Measurements from ENCODE around the gene ZNF138.

ZNF138 gene

GRCh38 chr7:64839910-64840309, 45.7 kb downstream of the ZNF138 start:
- Histone ChIP-seq H3K4ac (ENCODE audit: low read length) (no peak overlapping the region), H3K14ac (ENCODE audit: low read length) (no peak overlapping the region), H4K91ac (ENCODE audit: low read depth, low read length, poor library complexity) (no peak overlapping the region), H3K18ac (ENCODE audit: low read length) (no peak overlapping the region), H3K4me1 (ENCODE audit: control insufficient read depth in 2 of 2, insufficient read depth in 1 of 2, low read depth in 1 of 2, low read length in 2 of 2) (no peaks in the 10 kb centered on the region), H2AFZ (ENCODE audit: low read length) (no peak overlapping the region), H2AK5ac (ENCODE audit: low read depth, low read length) (no peak overlapping the region), H3K9me3 (replicated peaks in 1 of 2; ENCODE audit: control insufficient read depth in 2 of 2, insufficient read depth in 1 of 2, low read depth in 1 of 2, low read length in 2 of 2) (no peaks in the 10 kb centered on the region), H3K9ac (ENCODE audit: low read depth, low read length, poor library complexity) (no peak overlapping the region), H3K27ac (replicated peaks; ENCODE audit: low read length) (no peak overlapping the region), H3K27me3 (ENCODE audit: control insufficient read depth in 3 of 3, insufficient read depth in 3 of 3, low read depth in 1 of 3, low read length in 3 of 3) (no peaks in the 10 kb centered on the region), H2BK15ac (ENCODE audit: low read length) (no peak overlapping the region), H3K36me3 (replicated peaks in 1 of 2; ENCODE audit: control insufficient read depth in 2 of 2, insufficient read depth in 2 of 2, low read length in 2 of 2) (no peaks in the 10 kb centered on the region), H3K79me1 (ENCODE audit: low read depth, low read length) (no peaks in the 10 kb centered on the region), H3K23ac (ENCODE audit: low read depth, low read length, poor library complexity) (no peak overlapping the region), H3K4me3 (ENCODE audit: low read length in 2 of 2) (no peak overlapping the region), H3K4me2 (ENCODE audit: insufficient read depth, low read length, poor library complexity, severe bottlenecking) (no peak overlapping the region), H2BK5ac (ENCODE audit: low read length) (no peak overlapping the region), H2BK120ac (ENCODE audit: low read depth, low read length) (no peak overlapping the region), H2BK12ac (ENCODE audit: low read length) (no peak overlapping the region), H4K8ac (ENCODE audit: low read depth, low read length) (no peak overlapping the region)
- WGBS, 2 donors (ENCODE audit: extremely low coverage in 2 of 2, insufficient read length in 2 of 2, insufficient replicate concordance in 1 of 2), result no CpG with 5 or more reads among the region's 16 CpGs
- no peak for DNase-seq (ENCODE audit: low spot score)

GRCh38 chr7:64849250-64849923, 55.2 kb downstream of the ZNF138 start:
- Histone ChIP-seq H4K8ac (ENCODE audit: low read depth, low read length) (no peak overlapping the region), H2BK15ac (ENCODE audit: low read length) (no peak overlapping the region), H3K9ac (ENCODE audit: low read depth, low read length, poor library complexity) (no peak overlapping the region), H3K4ac (ENCODE audit: low read length) (no peak overlapping the region), H2AFZ (ENCODE audit: low read length) (no peak overlapping the region), H3K14ac (ENCODE audit: low read length) (no peak overlapping the region), H2BK12ac (ENCODE audit: low read length) (no peak overlapping the region), H3K23ac (ENCODE audit: low read depth, low read length, poor library complexity) (no peak overlapping the region), H3K79me1 (ENCODE audit: low read depth, low read length) (no peaks in the 10 kb centered on the region), H3K4me3 (ENCODE audit: low read length in 2 of 2) (peak overlapping the region in 1 of 2 donors; percentile 56), H3K4me2 (ENCODE audit: insufficient read depth, low read length, poor library complexity, severe bottlenecking) (no peak overlapping the region), H2BK5ac (ENCODE audit: low read length) (no peak overlapping the region), H4K91ac (ENCODE audit: low read depth, low read length, poor library complexity) (no peak overlapping the region), H2BK120ac (ENCODE audit: low read depth, low read length) (no peak overlapping the region), H3K18ac (ENCODE audit: low read length) (no peak overlapping the region), H2AK5ac (ENCODE audit: low read depth, low read length) (no peak overlapping the region), H3K27me3 (ENCODE audit: control insufficient read depth in 3 of 3, insufficient read depth in 3 of 3, low read depth in 1 of 3, low read length in 3 of 3) (no peaks in the 10 kb centered on the region), H3K36me3 (replicated peaks in 1 of 2; ENCODE audit: control insufficient read depth in 2 of 2, insufficient read depth in 2 of 2, low read length in 2 of 2) (no peaks in the 10 kb centered on the region), H3K4me1 (ENCODE audit: control insufficient read depth in 2 of 2, insufficient read depth in 1 of 2, low read depth in 1 of 2, low read length in 2 of 2) (no peaks in the 10 kb centered on the region), H3K9me3 (replicated peaks in 1 of 2; ENCODE audit: control insufficient read depth in 2 of 2, insufficient read depth in 1 of 2, low read depth in 1 of 2, low read length in 2 of 2) (no peaks in the 10 kb centered on the region), H3K27ac (replicated peaks; ENCODE audit: low read length) (no peak overlapping the region)
- no peak for DNase-seq (ENCODE audit: low spot score)
- WGBS, 2 donors (ENCODE audit: extremely low coverage in 2 of 2, insufficient read length in 2 of 2, insufficient replicate concordance in 1 of 2), result no CpG with 5 or more reads among the region's 5 CpGs

- no peak overlapping the region for H3K4ac ChIP-seq (ENCODE audit: low read length)
- H3K18ac ChIP-seq (ENCODE audit: low read length), result no peak overlapping the region
- no peak overlapping the region for H3K9ac ChIP-seq (ENCODE audit: low read depth, low read length, poor library complexity)
- H3K14ac ChIP-seq (ENCODE audit: low read length), result no peak overlapping the region
- H3K79me1 ChIP-seq (ENCODE audit: low read depth, low read length), result no peaks in the 10 kb centered on the region
- no peak overlapping the region for H2BK12ac ChIP-seq (ENCODE audit: low read length)
- no CpG with 5 or more reads among the region's 7 CpGs for WGBS, 2 donors (ENCODE audit: extremely low coverage in 2 of 2, insufficient read length in 2 of 2, insufficient replicate concordance in 1 of 2)
- no peak overlapping the region for H3K4me2 ChIP-seq (ENCODE audit: insufficient read depth, low read length, poor library complexity, severe bottlenecking)
- no peak overlapping the region for H2BK15ac ChIP-seq (ENCODE audit: low read length)
- no peak overlapping the region for H2BK120ac ChIP-seq (ENCODE audit: low read depth, low read length)
- H3K4me1 ChIP-seq (ENCODE audit: control insufficient read depth in 2 of 2, insufficient read depth in 1 of 2, low read depth in 1 of 2, low read length in 2 of 2), result no peaks in the 10 kb centered on the region
- no peak overlapping the region for H3K27ac ChIP-seq (replicated peaks; ENCODE audit: low read length)
- no peak overlapping the region for H4K8ac ChIP-seq (ENCODE audit: low read depth, low read length)
- H3K27me3 ChIP-seq (ENCODE audit: control insufficient read depth in 3 of 3, insufficient read depth in 3 of 3, low read depth in 1 of 3, low read length in 3 of 3), result no peaks in the 10 kb centered on the region
- DNase-seq (ENCODE audit: low spot score), result no peak
- H3K4me3 ChIP-seq (ENCODE audit: low read length in 2 of 2), result no peak overlapping the region
- no peak overlapping the region for H2AFZ ChIP-seq (ENCODE audit: low read length)
- H2AK5ac ChIP-seq (ENCODE audit: low read depth, low read length), result no peak overlapping the region
- no peak overlapping the region for H2BK5ac ChIP-seq (ENCODE audit: low read length)
- H3K9me3 ChIP-seq (replicated peaks in 1 of 2; ENCODE audit: control insufficient read depth in 2 of 2, insufficient read depth in 1 of 2, low read depth in 1 of 2, low read length in 2 of 2), result no peaks in the 10 kb centered on the region
- no peak overlapping the region for H4K91ac ChIP-seq (ENCODE audit: low read depth, low read length, poor library complexity)
- no peak overlapping the region for H3K23ac ChIP-seq (ENCODE audit: low read depth, low read length, poor library complexity)
- H3K36me3 ChIP-seq (replicated peaks in 1 of 2; ENCODE audit: control insufficient read depth in 2 of 2, insufficient read depth in 2 of 2, low read length in 2 of 2), result no peaks in the 10 kb centered on the region
Observed at GRCh38 chr7:64849924-64850499, 55.8 kb downstream of the ZNF138 start.

- Histone ChIP-seq H3K79me1 (ENCODE audit: low read depth, low read length) (no peaks in the 10 kb centered on the region), H3K9me3 (replicated peaks in 1 of 2; ENCODE audit: control insufficient read depth in 2 of 2, insufficient read depth in 1 of 2, low read depth in 1 of 2, low read length in 2 of 2) (no peaks in the 10 kb centered on the region), H3K27ac (replicated peaks; ENCODE audit: low read length) (no peak overlapping the region), H2BK12ac (ENCODE audit: low read length) (no peak overlapping the region), H3K4ac (ENCODE audit: low read length) (no peak overlapping the region), H2AFZ (ENCODE audit: low read length) (no peak overlapping the region), H2AK5ac (ENCODE audit: low read depth, low read length) (no peak overlapping the region), H3K23ac (ENCODE audit: low read depth, low read length, poor library complexity) (no peak overlapping the region), H3K4me1 (ENCODE audit: control insufficient read depth in 2 of 2, insufficient read depth in 1 of 2, low read depth in 1 of 2, low read length in 2 of 2) (no peaks in the 10 kb centered on the region), H2BK5ac (ENCODE audit: low read length) (no peak overlapping the region), H3K18ac (ENCODE audit: low read length) (no peak overlapping the region), H3K36me3 (replicated peaks in 1 of 2; ENCODE audit: control insufficient read depth in 2 of 2, insufficient read depth in 2 of 2, low read length in 2 of 2) (no peaks in the 10 kb centered on the region), H2BK15ac (ENCODE audit: low read length) (no peak overlapping the region), H3K27me3 (ENCODE audit: control insufficient read depth in 3 of 3, insufficient read depth in 3 of 3, low read depth in 1 of 3, low read length in 3 of 3) (no peaks in the 10 kb centered on the region), H3K9ac (ENCODE audit: low read depth, low read length, poor library complexity) (no peak overlapping the region), H3K4me2 (ENCODE audit: insufficient read depth, low read length, poor library complexity, severe bottlenecking) (no peak overlapping the region), H4K8ac (ENCODE audit: low read depth, low read length) (no peak overlapping the region), H3K14ac (ENCODE audit: low read length) (no peak overlapping the region), H2BK120ac (ENCODE audit: low read depth, low read length) (no peak overlapping the region), H3K4me3 (ENCODE audit: low read length in 2 of 2) (no peak overlapping the region), H4K91ac (ENCODE audit: low read depth, low read length, poor library complexity) (no peak overlapping the region)
- DNase-seq (ENCODE audit: low spot score), result no peak
- no CpG with 5 or more reads among the region's 4 CpGs for WGBS, 2 donors (ENCODE audit: extremely low coverage in 2 of 2, insufficient read length in 2 of 2, insufficient replicate concordance in 1 of 2)
Observed at GRCh38 chr7:64853679-64854078, 59.5 kb downstream of the ZNF138 start.

Measured in neuronal stem cell (in vitro differentiated cells).